ENCODE results near the gene ERG.

ERG gene

GRCh38 chr21:38388203-38388602 lies 110.1 kb downstream of the ERG start:
- DNase-seq, result no peak

- DNase-seq, result no peak
These were observed 111.3 kb downstream of the ERG start for GRCh38 chr21:38386967-38387366.

- no peak for DNase-seq
These were observed 112.7 kb downstream of the ERG start for GRCh38 chr21:38385427-38386175.

GRCh38 chr21:38384675-38385426 lies 113.4 kb downstream of the ERG start:
- DNase-seq, result no peak

- DNase-seq, result no peak
These were observed 114.1 kb downstream of the ERG start for GRCh38 chr21:38384238-38384560.

GRCh38 chr21:38383411-38384237 lies 114.7 kb downstream of the ERG start:
- DNase-seq, result no peak

- DNase-seq, result no peak
These were observed 117.7 kb downstream of the ERG start for GRCh38 chr21:38380481-38381137.

- no peak for DNase-seq
These were observed 119.1 kb downstream of the ERG start for GRCh38 chr21:38379147-38379546.

- DNase-seq, result no peak
These were observed 120.8 kb downstream of the ERG start for GRCh38 chr21:38377165-38378088.

GRCh38 chr21:38376693-38377092 lies 121.6 kb downstream of the ERG start:
- DNase-seq, result no peak

GRCh38 chr21:38376235-38376634 lies 122.0 kb downstream of the ERG start:
- DNase-seq, result no peak

- no peak for DNase-seq
These were observed 130.6 kb downstream of the ERG start for GRCh38 chr21:38367646-38368045.

- no peak for DNase-seq
These were observed 132.8 kb downstream of the ERG start for GRCh38 chr21:38365521-38365920.

GRCh38 chr21:38363693-38364092 lies 134.6 kb downstream of the ERG start:
- DNase-seq, result no peak

GRCh38 chr21:38361324-38361723 lies 137.0 kb downstream of the ERG start:
- DNase-seq, result no peak

- DNase-seq, result no peak
These were observed 138.4 kb downstream of the ERG start for GRCh38 chr21:38359835-38360234.

GRCh38 chr21:38359090-38359489 lies 139.2 kb downstream of the ERG start:
- DNase-seq, result no peak

GRCh38 chr21:38358666-38359065 lies 139.6 kb downstream of the ERG start:
- DNase-seq, result no peak

- no peak for DNase-seq
These were observed 140.2 kb downstream of the ERG start for GRCh38 chr21:38358098-38358497.

GRCh38 chr21:38356883-38357625 lies 141.2 kb downstream of the ERG start:
- DNase-seq, result no peak

All from NCI-H1436 (cell line).